Fibroblast of lung (primary cell): Measurements from ENCODE around the gene PRDM13. TPM values are rescaled to one million over a fixed set of nuclear protein-coding genes. Genes with fewer than 3 reads are reported as not detected.

Experiments used
- DNase-seq, 2 donors: peaks; one replicate each; pipeline versions ENCODE4 v3.0.0 to v3.0.0-alpha.2; 2010; ENCODE audit warnings: low read depth in 2 of 2
- H2AFZ ChIP-seq: 2 replicates; pipeline ENCODE4 v1.5.1; 2012; ENCODE audit warnings: low read length, control low read depth, inconsistent platforms
- H3K27ac ChIP-seq: 2 replicates; pipeline ENCODE4 v1.5.1; 2011; ENCODE audit warnings: low read length, control low read depth; ENCODE audit not compliant: insufficient read depth
- H3K27me3 ChIP-seq: 2 replicates; pipeline ENCODE4 v1.5.1; 2011; ENCODE audit warnings: mild to moderate bottlenecking, low read length; ENCODE audit not compliant: control insufficient read depth, insufficient read depth
- H3K36me3 ChIP-seq: 2 replicates; pipeline ENCODE4 v1.5.1; 2011; ENCODE audit warnings: low read length; ENCODE audit not compliant: control insufficient read depth, insufficient read depth
- H3K4me1 ChIP-seq: 2 replicates; pipeline ENCODE4 v1.5.1; 2011; ENCODE audit warnings: low read length; ENCODE audit not compliant: control insufficient read depth, insufficient read depth; ENCODE audit errors: extremely low read depth
- H3K4me2 ChIP-seq: 2 replicates; pipeline ENCODE4 v1.5.1; 2011; ENCODE audit warnings: low read length, control low read depth; ENCODE audit not compliant: insufficient read depth; ENCODE audit errors: extremely low read depth
- H3K4me3 ChIP-seq, 4 experiments: fragments of 200-600 bp in 1 of 4; sonication (generic) in 1 of 4; replicated peaks in 1 of 4; 2 replicates each; pipeline ENCODE4 v1.5.1; 2011 to 2016; ENCODE audit warnings: low read length in 4 of 4, low read depth in 3 of 4, mild to moderate bottlenecking in 3 of 4, control low read depth in 2 of 4, inconsistent platforms in 1 of 4, mixed read lengths in 1 of 4; ENCODE audit not compliant: insufficient read depth in 1 of 4; ENCODE audit errors: control extremely low read depth in 1 of 4
- H3K79me2 ChIP-seq: 2 replicates; pipeline ENCODE4 v1.5.1; 2012; ENCODE audit warnings: mild to moderate bottlenecking, low read length, inconsistent platforms; ENCODE audit not compliant: control insufficient read depth, insufficient read depth
- H3K9ac ChIP-seq: 2 replicates; pipeline ENCODE4 v1.5.1; 2011; ENCODE audit warnings: mild to moderate bottlenecking, low read length, control low read depth; ENCODE audit not compliant: insufficient read depth
- H3K9me3 ChIP-seq: 2 replicates; pipeline ENCODE4 v1.5.1; 2012; ENCODE audit warnings: low read depth, low read length; ENCODE audit not compliant: control insufficient read depth, insufficient read depth
- H4K20me1 ChIP-seq: 2 replicates; pipeline ENCODE4 v1.5.1; 2011; ENCODE audit warnings: low read length; ENCODE audit not compliant: control insufficient read depth, insufficient read depth; ENCODE audit errors: extremely low read depth
- CTCF ChIP-seq, 2 donors: IDR thresholded peaks in 1 of 2; conservative IDR thresholded peaks in 1 of 2; 1 replicate in 1 of 2; 2 replicates in 1 of 2; pipeline ENCODE4 v1.5.1; 2011 to 2012; ENCODE audit warnings: low read length in 2 of 2, control low read depth in 1 of 2, inconsistent platforms in 1 of 2, low read depth in 1 of 2, mild to moderate bottlenecking in 1 of 2
- EZH2 ChIP-seq: IDR thresholded peaks from 2 replicates; pipeline ENCODE4 v1.5.1; 2012; ENCODE audit warnings: low read length, control low read depth, mild to moderate bottlenecking; ENCODE audit errors: missing control alignments
- polyA minus RNA-seq: library from RNA; depleted of rRNA, polyadenylated mRNA; stranded (reverse); fragments of >200 nt; gene quantifications from 2 replicates; pipeline ENCODE4 v1.2.3, GENCODE V29; 2011; ENCODE audit warnings: low replicate concordance
- polyA plus RNA-seq, 2 donors: library from polyadenylated mRNA; depleted of rRNA in 1 of 2; stranded (reverse) in 1 of 2; unstranded in 1 of 2; fragments of >200 nt; gene quantifications; 2 replicates each; pipeline ENCODE4 v1.2.1, GENCODE V29; 2011 to 2012; ENCODE audit warnings: missing spikeins in 1 of 2
- total RNA-seq: library from RNA; depleted of rRNA; stranded (reverse); fragments of >200 nt; gene quantifications from 2 replicates; pipeline ENCODE4 v1.2.1, GENCODE V29; 2014

The PRDM13 gene
- total RNA-seq (not detected in 2 replicates), polyA plus RNA-seq (not detected in 2 replicates), polyA minus RNA-seq (not detected in 2 replicates)
- polyA plus RNA-seq (2012), result not detected in 2 replicates

GRCh38 chr6:99606656-99607415 is at the start of gene PRDM13:
PRDM13 (plus strand) TSS chr6:99606833; CDS start chr6:99607035, 202 bp downstream.
- no peak for DNase-seq

GRCh38 chr6:99559057-99559456 is 47.6 kb upstream of the PRDM13 start:
- Histone ChIP-seq H3K9me3 (no peaks in the 10 kb centered on the region), H3K27ac (no peak overlapping the region), H3K4me1 (no peaks in the 10 kb centered on the region), H3K36me3 (peaks cover 3% of the 10 kb centered on the region), H3K4me3 (no peak overlapping the region), H3K27me3 (no peaks in the 10 kb centered on the region), H3K9ac (no peak overlapping the region), H3K4me2 (no peak overlapping the region), H4K20me1 (no peaks in the 10 kb centered on the region), H2AFZ (no peak overlapping the region), H3K79me2 (peaks cover 15% of the 10 kb centered on the region)
- TF ChIP-seq CTCF (conservative IDR thresholded peaks at IDR 0.05 in 1 of 2, IDR thresholded peaks at IDR 0.05 in 1 of 2; ENCODE audit: low read depth in 1 of 2, low read length in 2 of 2) (no peak), EZH2 (no peak)
- no peak for DNase-seq

More at GRCh38 chr6:99606656-99607415, at the start of gene PRDM13:
- H3K4me3 ChIP-seq, result no peak within 1 kb of the TSS
- no peak within 1 kb of the TSS for H3K9ac ChIP-seq
- H3K9me3 ChIP-seq, result no peaks in the 10 kb centered on the region
- H4K20me1 ChIP-seq, result no peaks in the 10 kb centered on the region
- H3K27ac ChIP-seq, result no peak within 1 kb of the TSS
- no peak within 1 kb of the TSS for H2AFZ ChIP-seq
- no peaks in the 10 kb centered on the region for H3K79me2 ChIP-seq
- no peaks in the 10 kb centered on the region for H3K4me1 ChIP-seq
- TF ChIP-seq CTCF (conservative IDR thresholded peaks at IDR 0.05 in 1 of 2, IDR thresholded peaks at IDR 0.05 in 1 of 2; ENCODE audit: low read depth in 1 of 2, low read length in 2 of 2), result no peak
- peak; percentile 78 for TF ChIP-seq EZH2
- H3K27me3 ChIP-seq, result peaks cover 89% of the 10 kb centered on the region
- no peaks in the 10 kb centered on the region for H3K36me3 ChIP-seq
- no peak within 1 kb of the TSS for H3K4me2 ChIP-seq

- Histone ChIP-seq H3K9ac (no peak overlapping the region), H4K20me1 (no peaks in the 10 kb centered on the region), H3K4me1 (no peaks in the 10 kb centered on the region), H3K27ac (no peak overlapping the region), H3K36me3 (peaks cover 3% of the 10 kb centered on the region), H3K27me3 (no peaks in the 10 kb centered on the region), H3K4me2 (no peak overlapping the region), H3K4me3 (no peak overlapping the region), H2AFZ (no peak overlapping the region), H3K9me3 (no peaks in the 10 kb centered on the region), H3K79me2 (peaks cover 27% of the 10 kb centered on the region)
- DNase-seq, result no peak
- TF ChIP-seq CTCF (conservative IDR thresholded peaks at IDR 0.05 in 1 of 2, IDR thresholded peaks at IDR 0.05 in 1 of 2; ENCODE audit: low read depth in 1 of 2, low read length in 2 of 2), result no peak
- no peak for TF ChIP-seq EZH2
Observed at GRCh38 chr6:99560668-99561067, 46.0 kb upstream of the PRDM13 start.
